HL-60 (cell line): ENCODE results near the gene EFCAB6.

Experiments
- CTCF ChIP-seq: IDR thresholded peaks from one replicate; pipeline ENCODE4 v1.5.1; 2011; ENCODE audit warnings: low read length, control low read depth, inconsistent platforms; ENCODE audit not compliant: insufficient read depth
- POLR2AphosphoS5 ChIP-seq: IDR thresholded peaks from 2 replicates; pipeline ENCODE4 v1.6.1; 2012; ENCODE audit warnings: low read depth
- REST ChIP-seq: IDR thresholded peaks from 2 replicates; pipeline ENCODE4 v1.6.1; 2012; ENCODE audit warnings: low read depth; ENCODE audit not compliant: insufficient replicate concordance
- SPI1 ChIP-seq: IDR thresholded peaks from 2 replicates; pipeline ENCODE4 v1.6.1; 2012; ENCODE audit warnings: low read depth, mild to moderate bottlenecking, borderline replicate concordance

GRCh38 chr22:43811777-43812148, 342 bp downstream of the EFCAB6 start:
- TF ChIP-seq POLR2AphosphoS5 = no peak
- no peak for TF ChIP-seq CTCF
- no peak for TF ChIP-seq SPI1
- no peak for TF ChIP-seq REST
